Colonic mucosa (tissue), 4 donors: ENCODE results near the gene NTN1. TPM values are rescaled to one million over a fixed set of nuclear protein-coding genes. Genes with fewer than 3 reads are reported as not detected.
A peak's percentile ranks its signal among the peaks of the same experiment; 100 is the strongest.
"Not testable (repeated sequence)": the region's sequence is repeated elsewhere in the genome, so short reads cannot be mapped to it uniquely, and the experiment has no call there.

Source experiments
- DNase-seq: peaks from one replicate; pipeline ENCODE4 v3.0.0-alpha.2; 2020
- H3K27ac ChIP-seq: fragments of 200-600 bp; one replicate; pipeline ENCODE4 v1.8.0; 2021
- H3K27me3 ChIP-seq: fragments of 200-600 bp; one replicate; pipeline ENCODE4 v1.8.0; 2021
- H3K36me3 ChIP-seq: fragments of 200-600 bp; one replicate; pipeline ENCODE4 v1.8.0; 2021
- H3K4me1 ChIP-seq: fragments of 200-600 bp; one replicate; pipeline ENCODE4 v1.8.0; 2021; ENCODE audit warnings: mild to moderate bottlenecking
- H3K4me3 ChIP-seq: fragments of 200-600 bp; one replicate; pipeline ENCODE4 v1.8.0; 2021
- H3K9ac ChIP-seq, 2 donors: one replicate each; pipeline ENCODE4 v1.7.0; 2013; ENCODE audit warnings: control low read depth in 2 of 2, low read depth in 2 of 2, low read length in 2 of 2
- H3K9me3 ChIP-seq: fragments of 200-600 bp; one replicate; pipeline ENCODE4 v1.8.0; 2021
- intact Hi-C: fragments of 100-400 bp; cut with DNase I; formaldehyde crosslinking; loops from one replicate; pipeline ENCODE4 v1.14.1; 2022
- total RNA-seq, 2 donors: library from RNA; stranded (reverse); fragmentation: NEBNext Ultra II Directional in 1 of 2; extraction: Animal tissue kit (Norgen Biotek cat#: 25700) in 1 of 2; gene quantifications; one replicate each; pipeline ENCODE4 v1.2.1, GENCODE V29; 2021
- TF ChIP-seq, protein P1 (sequence below): fragments of 200-600 bp; IDR thresholded peaks from one replicate; pipeline ENCODE4 v1.8.0; 2022; ENCODE audit warnings: antibody characterized with exemption, mild to moderate bottlenecking
- donor health status: healthy.
- donor health status: DM: no; HTN: no; CAD: no.
- donor health status: DM: no; HTN: no; CAD: no.

NTN1 gene
- total RNA-seq, 2 donors from 2014 or later, result 2.1 to 5.5 TPM

- no peaks in the 10 kb centered on the region for H3K36me3 ChIP-seq
- no peak for DNase-seq
Observed at GRCh38 chr17:8985054-8985701, 36.1 kb upstream of the NTN1 start.

DNA sequence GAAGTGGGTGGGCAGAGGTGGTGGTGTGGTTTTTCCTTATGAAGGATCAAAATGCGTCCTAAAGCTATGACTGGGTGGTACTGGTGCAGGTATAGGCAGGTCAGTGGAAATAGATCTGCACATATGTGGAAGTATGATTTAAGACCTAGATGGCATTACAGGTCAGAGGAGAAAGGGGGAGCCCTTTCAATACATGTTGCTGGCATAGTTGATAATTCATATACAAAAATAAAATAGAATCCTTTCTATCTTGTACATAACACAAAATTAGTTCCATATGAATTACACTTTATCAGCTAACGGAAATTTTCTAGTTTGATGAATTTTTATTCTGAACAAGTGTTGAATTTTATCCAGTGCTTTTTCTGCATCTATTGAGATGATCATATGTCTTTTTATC lies 35.0 kb upstream of the NTN1 start:
- Histone ChIP-seq H3K4me1 (no peaks in the 10 kb centered on the region), H3K27me3 (no peaks in the 10 kb centered on the region), H3K36me3 (no peaks in the 10 kb centered on the region), H3K9me3 (no peaks in the 10 kb centered on the region), H3K4me3 (no peak overlapping the region), H3K9ac (no peak overlapping the region), H3K27ac (no peak overlapping the region)
- TF ChIP-seq, protein P1, sequence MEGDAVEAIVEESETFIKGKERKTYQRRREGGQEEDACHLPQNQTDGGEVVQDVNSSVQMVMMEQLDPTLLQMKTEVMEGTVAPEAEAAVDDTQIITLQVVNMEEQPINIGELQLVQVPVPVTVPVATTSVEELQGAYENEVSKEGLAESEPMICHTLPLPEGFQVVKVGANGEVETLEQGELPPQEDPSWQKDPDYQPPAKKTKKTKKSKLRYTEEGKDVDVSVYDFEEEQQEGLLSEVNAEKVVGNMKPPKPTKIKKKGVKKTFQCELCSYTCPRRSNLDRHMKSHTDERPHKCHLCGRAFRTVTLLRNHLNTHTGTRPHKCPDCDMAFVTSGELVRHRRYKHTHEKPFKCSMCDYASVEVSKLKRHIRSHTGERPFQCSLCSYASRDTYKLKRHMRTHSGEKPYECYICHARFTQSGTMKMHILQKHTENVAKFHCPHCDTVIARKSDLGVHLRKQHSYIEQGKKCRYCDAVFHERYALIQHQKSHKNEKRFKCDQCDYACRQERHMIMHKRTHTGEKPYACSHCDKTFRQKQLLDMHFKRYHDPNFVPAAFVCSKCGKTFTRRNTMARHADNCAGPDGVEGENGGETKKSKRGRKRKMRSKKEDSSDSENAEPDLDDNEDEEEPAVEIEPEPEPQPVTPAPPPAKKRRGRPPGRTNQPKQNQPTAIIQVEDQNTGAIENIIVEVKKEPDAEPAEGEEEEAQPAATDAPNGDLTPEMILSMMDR, result no peak
- no peak for DNase-seq
- intact Hi-C loops, result loop anchor here (5.0 kb wide), 1 partner anchor 51 kb away; no protein-coding TSS in a partner anchor

More at GRCh38 chr17:8985054-8985701, 36.1 kb upstream of the NTN1 start:
- Histone ChIP-seq H3K4me3 (no peak overlapping the region), H3K4me1 (no peaks in the 10 kb centered on the region), H3K27ac (no peak overlapping the region), H3K9me3 (no peaks in the 10 kb centered on the region), H3K9ac (no peak overlapping the region), H3K27me3 (no peaks in the 10 kb centered on the region)
- intact Hi-C loops, result loop anchor here (5.0 kb wide), 1 partner anchor 52 kb away; no protein-coding TSS in a partner anchor
- TF ChIP-seq, protein P1, result no peak

GRCh38 chr17:8988263-8988935 lies 32.9 kb upstream of the NTN1 start:
- not testable (repeated sequence) for DNase-seq, H3K36me3 ChIP-seq, H3K9me3 ChIP-seq, H3K4me1 ChIP-seq, H3K27ac ChIP-seq, H3K9ac ChIP-seq, H3K4me3 ChIP-seq, H3K27me3 ChIP-seq
- intact Hi-C loops, result loop anchor here (5.0 kb wide), 1 partner anchor 49 kb away; no protein-coding TSS in a partner anchor

DNA sequence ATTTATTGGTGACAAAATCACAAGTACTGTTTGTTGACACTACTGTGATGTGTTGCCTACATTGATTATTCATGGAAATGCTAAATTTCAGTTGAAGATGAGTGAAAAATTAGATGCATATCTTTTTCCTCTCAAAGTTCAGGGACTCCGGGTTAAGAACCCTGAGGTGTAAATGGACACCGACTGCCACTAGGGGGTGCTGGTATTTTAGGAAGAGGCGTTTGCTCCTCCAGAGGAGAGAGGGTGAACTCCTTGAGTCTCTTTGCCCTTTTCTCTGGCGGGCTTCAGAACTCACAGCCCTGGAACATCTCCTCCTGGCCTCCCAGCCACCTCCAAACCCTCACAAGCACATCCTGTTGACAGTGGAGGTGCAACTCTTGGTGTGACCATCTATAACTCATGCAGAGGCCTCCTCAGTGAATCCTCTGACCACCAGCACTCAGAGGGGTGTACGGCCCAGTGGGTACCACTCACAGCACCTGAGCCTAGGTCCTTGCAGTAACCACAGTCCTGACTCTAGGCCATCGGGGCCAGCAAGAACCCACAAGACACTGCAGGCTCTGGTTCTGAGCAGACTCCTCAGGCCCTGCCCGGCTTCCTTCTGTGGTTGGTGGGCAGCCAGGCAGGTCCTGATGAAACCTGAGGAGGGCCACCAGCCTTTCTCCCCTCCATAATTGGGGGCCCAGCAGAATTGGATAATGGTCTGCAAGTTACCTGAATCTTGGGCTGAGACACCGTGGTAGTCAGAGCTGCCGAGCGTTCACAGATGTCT lies 29.6 kb upstream of the NTN1 start:
- H3K36me3 ChIP-seq, result no peaks in the 10 kb centered on the region
- H3K9ac ChIP-seq, result no peak overlapping the region
- TF ChIP-seq, protein P1, result peak; percentile 84
- H3K9me3 ChIP-seq, result no peaks in the 10 kb centered on the region
- intact Hi-C loops, result loop anchor here (5.0 kb wide), 2 partner anchors 301 to 531 kb away; no protein-coding TSS in a partner anchor
- H3K27ac ChIP-seq, result no peak overlapping the region
- H3K4me3 ChIP-seq, result no peak overlapping the region
- H3K4me1 ChIP-seq, result no peaks in the 10 kb centered on the region
- DNase-seq, result peak; percentile 74
- no peaks in the 10 kb centered on the region for H3K27me3 ChIP-seq

DNA sequence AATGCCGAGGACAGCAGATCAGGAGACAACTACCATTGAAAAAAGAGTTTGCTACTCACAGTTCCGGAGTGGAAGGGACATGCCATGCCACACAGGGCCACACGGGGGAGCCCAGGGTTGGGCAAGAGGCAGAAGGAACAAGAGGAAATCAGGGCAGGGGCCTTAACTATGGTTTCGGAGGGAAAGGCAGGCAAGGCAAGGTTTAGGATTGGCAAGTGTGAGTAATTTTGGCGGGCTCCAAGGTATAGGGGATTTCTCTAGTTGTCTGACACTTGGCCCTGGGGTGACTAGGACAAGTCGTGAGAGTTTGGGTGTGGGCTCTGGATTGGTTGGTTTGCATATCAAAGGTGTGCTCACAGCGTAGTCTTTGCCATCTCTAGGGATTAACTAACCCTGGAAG lies 27.0 kb upstream of the NTN1 start:
- intact Hi-C loops, result loop anchor here (5.0 kb wide), 2 partner anchors 298 to 528 kb away; no protein-coding TSS in a partner anchor
- Histone ChIP-seq H3K4me1 (no peaks in the 10 kb centered on the region), H3K36me3 (no peaks in the 10 kb centered on the region), H3K9ac (no peak overlapping the region), H3K9me3 (no peaks in the 10 kb centered on the region), H3K27me3 (no peaks in the 10 kb centered on the region), H3K4me3 (no peak overlapping the region), H3K27ac (no peak overlapping the region)
- DNase-seq, result peak; percentile 79
- TF ChIP-seq, protein P1, result peak; percentile 77
